ENCODE data around the gene SLC5A3.

SLC5A3 gene

DNA sequence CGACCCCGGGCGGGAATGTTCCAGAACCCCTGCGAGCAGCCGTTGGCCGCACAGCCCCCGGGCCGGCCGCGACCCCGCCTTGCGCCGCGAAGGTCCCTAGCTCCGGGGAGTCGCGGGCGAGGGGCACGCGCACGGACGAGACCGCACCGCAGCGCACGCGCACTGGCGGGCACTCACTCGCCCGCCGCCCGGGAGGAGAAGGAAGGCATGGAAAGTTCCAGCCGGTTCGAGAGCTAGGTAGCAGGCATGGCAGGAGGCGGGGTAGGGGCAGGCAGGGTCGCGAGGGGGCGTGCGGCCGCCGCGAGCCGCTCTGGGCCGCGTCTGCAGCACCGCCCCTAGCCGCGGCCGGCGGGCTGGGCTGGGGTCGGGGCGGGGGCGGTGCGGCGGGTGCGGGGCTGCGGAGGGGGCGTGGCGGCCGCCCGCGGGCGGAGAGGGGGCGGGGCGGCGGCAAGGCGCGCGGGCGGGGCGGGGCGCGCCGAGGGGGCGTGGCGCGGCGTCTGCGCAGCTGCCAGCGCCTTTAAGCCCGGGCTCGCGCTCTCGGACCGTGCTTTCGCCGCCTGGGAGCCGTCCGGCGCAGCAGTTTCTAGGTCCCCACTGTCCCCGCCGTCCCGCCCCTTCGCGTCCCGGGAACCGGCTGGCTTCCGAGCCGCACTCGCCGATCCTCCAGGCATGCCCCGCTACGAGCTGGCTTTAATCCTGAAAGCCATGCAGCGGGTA, at the start of gene SLC5A3, which contains the start of gene MRPS6:
TSS of gene SLC5A3 (plus strand) at position 547 of the 717 bp plus-strand sequence. CDS start 21,621 bp downstream, outside the sequence.
TSS of gene MRPS6 (plus strand) at position 547 of the 717 bp plus-strand sequence. CDS start at position 670, 123 bp downstream.
- DNase-seq = peak; percentile 72

DNA sequence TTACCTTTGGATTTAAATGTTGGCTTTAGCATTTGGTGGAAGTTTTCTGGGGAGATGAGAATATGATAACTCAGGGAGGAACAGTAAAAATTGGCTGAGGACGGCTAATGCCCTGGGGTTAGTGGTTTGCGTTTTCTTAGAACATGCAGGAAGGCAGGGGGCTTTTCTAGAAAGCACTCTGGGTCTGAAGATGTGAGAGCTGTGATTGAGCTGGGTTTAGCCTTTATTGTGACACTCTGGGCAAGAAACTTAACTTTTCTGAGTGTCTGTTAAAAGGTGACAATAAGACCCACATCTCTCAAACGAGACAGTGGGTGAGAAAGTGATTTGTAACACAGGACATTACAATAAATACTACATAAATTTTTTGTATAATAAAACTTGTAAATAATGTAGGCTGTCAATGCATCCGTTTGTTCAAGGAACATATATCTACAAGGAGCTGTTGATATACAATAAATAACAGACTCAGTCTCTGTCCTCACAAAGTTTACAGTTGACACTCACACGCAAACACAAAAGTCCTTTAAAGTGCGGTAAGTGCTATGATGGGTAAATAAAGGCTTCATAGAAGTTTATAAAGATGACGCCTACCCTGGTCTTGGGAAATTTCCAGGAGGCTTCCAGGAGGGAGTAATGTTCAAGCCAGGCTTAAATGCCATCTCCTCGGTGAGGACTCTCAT, 49.5 kb upstream of the SLC5A3 start:
- DNase-seq = no peak

DNA sequence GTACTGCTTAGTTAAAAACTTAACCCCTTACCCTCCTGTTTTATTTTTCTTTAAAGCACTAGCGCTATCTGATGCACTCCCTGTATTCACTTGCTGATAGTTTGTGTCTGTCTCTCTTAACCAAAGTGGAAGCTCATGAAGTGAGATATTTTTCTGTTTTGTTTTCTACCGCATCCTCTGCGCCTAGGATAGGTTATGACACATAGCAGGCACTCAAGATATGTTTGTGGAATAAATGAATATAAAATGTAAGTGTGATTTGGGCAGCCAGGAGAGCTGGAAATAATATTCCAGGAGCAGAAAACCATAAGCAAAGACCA, 49.0 kb upstream of the SLC5A3 start:
- DNase-seq = no peak

DNA sequence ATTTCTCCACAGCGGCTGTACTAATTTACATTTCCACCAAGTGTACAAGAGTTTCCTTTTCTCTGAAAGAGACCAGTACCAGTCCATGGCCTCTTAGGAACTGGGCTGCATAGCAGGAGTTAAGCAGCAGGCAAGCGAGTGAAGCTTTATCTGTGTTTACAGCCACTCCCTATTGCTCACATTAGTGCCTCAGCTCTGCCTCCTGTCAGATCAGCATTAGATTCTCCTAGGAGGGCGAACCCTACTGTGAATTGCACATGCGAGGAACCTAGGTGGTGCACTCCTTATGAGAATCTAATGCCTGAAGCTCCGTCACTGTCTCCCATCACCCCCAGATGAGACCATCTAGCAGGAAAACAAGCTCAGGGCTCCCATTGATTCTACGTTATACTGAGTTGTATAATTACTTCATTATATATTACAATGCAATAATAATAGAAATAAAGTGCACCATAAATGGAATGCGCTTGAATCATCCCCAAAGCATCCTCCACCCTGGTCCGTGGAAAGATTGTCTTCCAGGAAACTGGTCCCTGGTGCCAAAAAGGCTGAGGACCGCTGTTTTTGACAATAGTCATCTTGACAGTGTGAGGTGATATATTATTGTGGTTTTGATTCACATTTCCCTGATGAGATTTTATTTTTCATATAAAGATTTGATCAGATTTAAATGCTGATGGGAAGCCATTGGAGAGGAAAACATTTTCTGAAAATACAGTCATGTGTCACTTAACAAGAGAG, 45.5 kb upstream of the SLC5A3 start:
- DNase-seq = no peak

DNA sequence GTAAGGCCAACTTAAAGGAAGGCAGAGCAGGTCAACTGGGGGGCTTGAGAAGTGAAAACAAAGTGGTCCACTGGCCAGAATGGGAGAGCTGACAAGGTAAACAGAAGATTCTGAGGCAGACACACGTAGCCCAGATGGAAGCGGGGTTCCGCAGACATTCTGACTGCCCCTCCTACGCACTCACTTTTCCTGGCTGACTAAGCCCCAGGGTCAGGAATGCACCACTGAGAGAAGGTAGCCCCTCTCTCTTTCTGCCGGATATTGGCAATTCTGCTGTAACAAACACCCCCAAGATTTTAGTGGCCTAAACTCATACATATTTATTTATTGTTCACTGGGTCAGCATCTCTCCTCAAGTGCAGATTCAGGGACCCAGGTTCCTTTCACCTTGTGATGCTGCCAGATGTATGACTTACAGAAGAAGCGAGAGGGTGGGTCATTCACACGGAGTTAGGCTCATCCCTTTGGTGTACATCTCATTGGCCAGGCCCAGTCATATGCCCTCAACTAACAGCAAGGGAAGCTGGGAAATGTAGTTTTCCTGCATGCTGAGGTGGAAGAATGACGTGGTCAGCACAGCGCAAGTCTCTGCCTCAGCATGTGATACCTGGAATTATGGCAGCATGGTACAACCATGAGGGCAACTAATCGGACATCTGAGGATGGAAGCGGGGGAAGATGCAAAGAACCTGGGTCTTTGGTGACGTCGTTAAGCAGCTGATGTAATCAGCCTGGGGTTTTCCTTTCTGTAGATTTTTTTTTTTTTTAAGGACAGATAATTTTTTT, 43.4 kb upstream of the SLC5A3 start:
- peak; percentile 61 for DNase-seq

DNA sequence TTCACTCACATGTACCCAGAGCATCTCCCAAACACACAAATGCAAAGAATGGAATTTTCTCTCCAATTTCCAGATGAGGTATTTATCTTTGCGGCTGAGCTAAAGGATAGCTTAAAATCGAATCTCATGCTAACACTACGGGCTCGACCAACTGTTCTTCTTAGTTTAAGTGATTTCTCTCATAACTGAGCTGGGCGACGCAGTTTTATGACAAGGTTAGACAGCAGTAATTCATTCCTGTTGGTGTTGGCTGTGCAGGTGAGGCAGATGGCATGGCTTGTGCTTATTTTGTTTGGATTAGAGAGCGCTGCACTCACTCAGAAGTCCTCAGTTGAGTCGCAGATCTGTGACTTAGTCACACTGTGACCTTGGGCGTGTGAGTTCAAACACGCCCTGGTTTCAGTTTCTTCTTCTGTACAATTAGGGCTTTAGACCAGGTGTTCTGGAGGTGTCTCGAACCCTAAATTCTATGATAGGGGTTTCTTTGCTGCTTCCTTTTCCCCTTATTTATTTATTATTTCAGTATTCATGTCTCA, 41.5 kb upstream of the SLC5A3 start:
- DNase-seq = no peak

DNA sequence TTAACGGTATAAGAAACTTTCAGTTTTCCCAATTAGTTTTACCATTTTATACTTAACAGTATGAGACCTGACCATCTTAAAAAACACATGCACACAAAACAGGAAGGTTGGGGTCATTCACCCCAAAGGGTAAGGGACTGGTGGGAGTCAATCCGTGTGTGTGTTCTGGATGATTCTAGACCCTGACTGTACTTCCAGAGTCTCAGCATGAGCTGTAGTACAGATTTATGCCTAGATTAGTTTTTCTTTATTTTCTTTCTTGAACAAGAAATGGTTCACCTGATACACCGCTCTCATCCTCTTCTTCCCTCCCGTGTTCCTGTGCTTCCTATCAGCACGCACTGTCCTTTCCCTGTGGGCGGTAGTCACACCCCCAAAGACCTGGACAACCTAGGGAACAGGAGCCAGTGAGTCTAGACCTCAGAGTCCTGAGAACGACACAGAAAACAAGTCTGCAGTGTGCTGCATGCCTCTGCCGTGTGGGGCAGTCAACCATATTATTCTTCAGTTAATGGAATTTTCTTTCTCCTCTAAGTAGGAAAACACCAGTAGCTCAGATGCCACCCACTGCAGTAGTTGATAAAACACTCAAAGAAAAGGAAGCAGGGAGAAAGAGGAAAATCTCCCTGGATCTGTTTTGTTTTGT, 38.9 kb upstream of the SLC5A3 start:
- no peak for DNase-seq

DNA sequence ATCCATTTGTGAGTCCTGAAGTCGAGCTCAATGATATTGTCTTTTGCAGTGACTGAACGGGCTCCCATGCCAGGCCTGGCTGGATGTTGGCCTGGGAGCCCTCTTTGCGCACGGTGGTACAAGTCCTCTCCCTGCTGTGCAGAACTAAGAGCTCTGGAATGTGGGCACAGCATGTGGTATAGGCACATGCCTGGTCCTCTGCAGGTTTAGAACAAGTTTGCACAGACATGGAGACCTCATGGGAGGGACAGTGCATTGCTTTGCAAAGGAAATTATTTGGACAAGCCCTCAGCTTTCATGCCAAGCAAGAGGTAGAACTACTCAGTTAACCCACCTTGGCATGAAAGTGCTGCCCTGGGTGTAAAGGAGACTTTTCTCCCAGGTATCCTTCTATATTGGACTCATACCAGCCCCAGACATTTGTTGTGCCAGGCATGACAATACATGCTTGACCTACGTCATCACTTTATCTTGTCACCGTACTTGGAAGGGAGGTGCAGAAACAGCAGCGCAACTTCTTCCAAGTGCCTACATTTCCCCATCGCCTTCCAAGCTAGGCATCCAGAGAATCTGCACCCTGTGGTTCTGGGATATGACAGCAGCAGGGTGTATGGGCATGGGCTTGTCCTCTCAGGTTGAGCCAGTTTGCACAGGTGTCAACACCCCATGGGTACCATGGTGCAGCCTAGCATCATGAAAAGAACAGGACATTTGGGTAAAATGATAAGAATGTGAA, 37.6 kb upstream of the SLC5A3 start:
- DNase-seq = no peak

DNA sequence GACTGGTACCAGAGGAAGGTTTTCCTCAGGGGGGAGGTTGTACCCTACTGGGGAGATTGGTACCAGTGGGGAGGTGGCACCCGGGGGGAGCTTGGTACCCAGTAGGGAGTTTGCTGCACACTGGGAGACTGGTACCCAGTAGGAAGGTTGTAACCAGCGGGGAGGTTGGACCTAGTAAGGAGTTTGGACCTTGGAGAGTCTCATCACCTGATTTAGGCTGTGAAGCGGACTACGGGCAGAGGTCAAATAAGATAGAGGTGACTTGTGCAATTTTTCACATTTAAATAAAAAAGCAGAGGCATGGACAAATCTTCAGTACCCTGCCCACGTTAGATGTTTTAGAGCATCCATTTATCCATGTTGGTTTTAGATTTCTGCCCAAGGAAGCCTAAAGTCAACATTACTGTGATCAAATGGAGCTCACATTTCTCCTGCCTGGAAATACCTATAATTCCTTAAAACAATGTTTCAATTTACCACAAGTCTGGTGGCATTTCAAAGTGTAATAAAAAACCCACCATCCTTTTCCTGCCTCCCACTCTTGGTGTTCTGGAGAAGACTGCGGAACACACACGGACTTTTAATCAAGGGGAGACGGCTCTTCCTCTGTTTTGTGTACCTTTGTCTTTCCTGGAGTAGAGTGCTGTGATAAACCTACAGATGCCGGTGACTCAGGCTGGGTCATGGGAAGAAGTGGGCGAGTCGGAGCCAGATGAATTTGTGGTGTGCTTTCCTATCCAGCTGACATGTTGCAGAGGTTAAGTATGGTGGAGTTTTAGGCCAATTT, 36.2 kb upstream of the SLC5A3 start:
- no peak for DNase-seq

DNA sequence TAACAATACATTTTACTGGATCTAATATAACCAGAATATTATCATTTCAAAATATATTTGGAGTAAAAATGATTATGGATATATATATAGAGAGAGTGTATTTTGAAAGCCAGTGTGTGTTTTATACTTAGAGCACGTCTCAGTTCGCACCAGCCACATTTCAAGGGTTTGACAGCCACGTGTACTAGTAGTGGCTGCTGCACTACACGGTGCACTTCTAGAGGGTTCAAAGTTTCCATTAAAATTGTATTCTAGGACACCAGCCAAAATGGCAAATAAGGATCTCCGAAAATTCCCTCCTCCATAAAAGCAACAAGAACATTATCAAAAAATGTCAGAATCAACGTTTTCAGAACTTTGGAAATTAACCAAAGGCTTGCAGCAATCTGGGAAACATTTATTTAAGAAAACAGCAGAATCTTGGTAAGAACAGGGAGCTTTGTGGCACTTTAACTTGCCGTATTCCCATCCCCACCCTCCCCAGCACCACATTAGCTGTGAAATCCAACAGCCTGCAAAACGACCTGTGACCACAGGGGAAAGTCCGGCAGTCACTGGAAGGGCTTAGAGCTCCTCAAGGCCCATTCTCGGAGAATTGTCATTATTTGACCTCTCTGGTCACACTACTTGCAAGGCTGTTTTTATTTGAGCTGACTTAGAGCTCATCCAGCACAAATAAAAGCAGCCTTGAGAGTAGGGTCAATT, 33.5 kb upstream of the SLC5A3 start:
- no peak for DNase-seq

DNA sequence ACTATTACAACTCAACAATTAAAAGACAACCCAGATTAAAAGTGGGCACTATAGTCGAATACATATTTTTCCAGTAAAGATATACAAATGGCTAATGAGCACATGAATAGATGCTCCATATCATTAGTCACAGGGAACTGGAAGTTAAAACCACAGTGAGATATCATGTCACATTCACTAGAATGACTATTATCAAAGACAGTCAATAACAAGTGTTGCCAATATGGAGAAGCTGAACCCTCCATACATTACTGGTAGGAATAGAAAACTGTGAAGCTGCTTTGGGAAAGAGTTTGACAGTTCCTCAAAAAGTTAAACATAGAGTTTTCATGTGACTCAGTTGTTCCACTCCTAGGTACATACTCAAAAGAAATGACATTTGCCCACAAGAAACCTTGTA, 30.6 kb upstream of the SLC5A3 start:
- DNase-seq = no peak

DNA sequence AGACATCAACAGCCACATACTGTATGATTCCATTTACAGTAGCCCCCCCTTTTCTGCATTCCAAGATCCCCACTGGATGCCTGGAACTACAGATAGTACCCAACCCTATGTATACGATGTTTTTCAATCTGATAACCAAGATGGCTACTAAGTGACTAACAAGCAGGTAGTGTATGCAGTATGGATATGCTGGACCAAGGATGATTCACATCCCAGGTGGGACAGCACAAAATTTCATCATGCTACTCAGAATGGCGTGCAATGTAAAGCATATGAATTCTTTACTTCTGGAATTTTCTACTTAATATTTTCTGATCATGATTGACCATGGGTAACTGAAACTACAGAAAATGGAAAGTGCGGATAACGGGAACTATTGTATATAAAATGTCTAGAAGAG, 30.0 kb upstream of the SLC5A3 start:
- no peak for DNase-seq

DNA sequence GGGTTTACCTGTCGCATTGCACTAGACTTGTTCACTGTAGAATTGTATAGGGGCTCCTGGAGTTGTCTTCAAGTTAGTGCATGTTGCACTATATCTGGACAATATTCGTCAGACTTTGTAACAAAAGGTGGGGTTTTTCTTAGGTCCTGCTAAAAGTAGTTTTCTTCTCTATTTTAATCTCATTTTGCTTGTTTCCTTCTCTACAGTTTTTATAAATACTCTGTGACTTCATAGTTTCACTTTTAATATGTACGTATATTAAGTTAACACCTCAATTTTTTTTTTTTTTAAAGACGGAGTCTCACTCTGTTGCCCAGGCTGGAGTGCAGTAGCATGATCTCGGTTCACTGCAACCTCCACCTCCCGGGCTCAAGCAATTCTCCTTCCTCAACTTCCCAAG, 26.5 kb upstream of the SLC5A3 start:
- no peak for DNase-seq

DNA sequence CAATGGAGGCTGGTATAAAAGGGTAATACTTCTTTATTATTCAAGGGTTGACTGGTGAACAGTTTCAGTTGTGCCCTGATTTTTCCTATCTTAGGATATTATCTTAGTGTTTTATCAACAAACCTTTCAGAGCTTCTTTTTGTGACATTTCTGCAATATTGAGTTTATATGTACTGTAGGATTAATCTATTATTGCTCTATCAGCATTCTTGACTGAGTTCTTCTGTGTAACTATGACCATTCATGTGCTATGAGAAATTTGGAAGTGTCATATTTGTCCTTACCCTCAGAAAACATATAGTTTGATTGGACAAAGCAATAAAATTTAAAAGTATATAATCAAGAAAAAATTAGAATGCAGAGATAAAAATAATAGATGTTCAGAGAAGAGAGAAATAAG, 25.5 kb upstream of the SLC5A3 start:
- DNase-seq = no peak

DNA sequence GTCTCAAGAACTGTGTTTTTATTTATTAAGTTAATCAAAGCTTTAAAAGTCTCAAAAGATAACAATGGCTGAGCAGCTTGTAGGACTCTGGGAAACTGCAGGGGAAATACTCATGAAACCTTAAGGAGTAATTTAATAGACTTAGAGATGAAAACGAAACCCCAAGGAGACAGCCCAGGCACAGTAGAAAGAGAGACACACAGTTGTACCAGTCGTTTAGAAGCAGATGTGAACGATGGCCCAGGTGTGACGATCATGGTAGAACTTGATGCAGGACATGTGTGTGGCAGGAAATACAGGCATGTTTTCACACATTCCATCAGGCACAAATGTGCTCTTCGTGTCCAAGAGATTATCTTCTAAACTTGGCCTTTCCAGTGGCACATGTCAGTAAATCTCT, 21.2 kb upstream of the SLC5A3 start:
- no peak for DNase-seq

DNA sequence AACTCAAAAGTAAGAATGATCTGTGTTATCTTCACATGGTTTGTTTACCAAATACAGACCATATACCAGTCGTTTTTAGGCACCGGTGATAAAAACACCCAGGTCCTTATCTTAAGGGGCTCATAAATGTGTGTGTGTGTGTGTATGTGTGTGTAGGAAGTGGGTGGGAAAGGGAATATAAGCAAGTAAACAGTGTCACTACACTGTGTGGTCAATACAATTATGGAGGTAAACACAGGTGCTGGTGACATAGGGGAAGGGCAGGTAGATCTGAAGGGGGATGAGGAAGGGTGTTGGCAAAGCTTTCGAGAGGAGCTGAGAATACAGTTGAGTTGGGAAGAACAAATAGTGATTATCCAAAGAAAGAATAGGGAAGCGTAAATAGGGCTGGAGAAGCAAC, 19.1 kb upstream of the SLC5A3 start:
- DNase-seq = no peak

DNA sequence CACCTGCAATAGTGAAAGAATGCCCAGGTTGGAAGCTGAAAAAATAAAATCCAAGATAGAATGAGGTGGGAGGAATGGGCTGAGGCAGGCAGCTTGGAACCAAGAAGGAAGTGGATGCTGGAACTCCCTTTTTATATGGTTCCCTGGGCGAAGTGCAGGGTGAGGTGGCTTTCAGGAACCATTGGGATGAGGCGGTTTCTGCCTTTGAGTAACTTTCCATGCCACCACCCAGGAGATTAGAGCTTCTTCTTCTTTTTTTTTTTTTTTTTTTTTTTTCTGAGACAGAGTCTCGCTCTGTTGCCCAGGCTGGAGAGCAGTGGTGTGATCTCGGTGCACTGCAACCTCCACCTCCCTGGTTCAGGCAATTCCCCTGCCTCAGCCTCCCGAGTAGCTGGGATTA, 17.8 kb upstream of the SLC5A3 start:
- DNase-seq = no peak

DNA sequence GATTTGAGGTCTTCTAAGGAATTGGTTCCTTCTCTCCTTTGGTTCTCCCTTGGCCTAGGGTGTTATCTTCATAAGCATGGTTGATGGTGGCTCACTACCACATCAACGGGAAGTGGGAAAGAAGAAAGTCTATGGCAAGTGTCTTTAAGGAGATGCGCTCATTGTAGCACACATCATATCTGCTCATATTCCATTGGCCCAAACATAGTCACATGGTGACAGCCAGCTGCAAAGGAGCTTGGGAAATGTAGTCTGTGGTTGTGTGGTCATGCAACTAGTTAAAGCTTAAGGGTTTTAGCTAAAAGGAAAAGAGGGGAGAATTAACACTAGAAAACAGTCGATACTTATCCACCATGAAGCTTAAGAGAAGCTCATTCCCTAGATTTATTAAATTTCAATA, 11.4 kb upstream of the SLC5A3 start:
- DNase-seq = no peak

DNA sequence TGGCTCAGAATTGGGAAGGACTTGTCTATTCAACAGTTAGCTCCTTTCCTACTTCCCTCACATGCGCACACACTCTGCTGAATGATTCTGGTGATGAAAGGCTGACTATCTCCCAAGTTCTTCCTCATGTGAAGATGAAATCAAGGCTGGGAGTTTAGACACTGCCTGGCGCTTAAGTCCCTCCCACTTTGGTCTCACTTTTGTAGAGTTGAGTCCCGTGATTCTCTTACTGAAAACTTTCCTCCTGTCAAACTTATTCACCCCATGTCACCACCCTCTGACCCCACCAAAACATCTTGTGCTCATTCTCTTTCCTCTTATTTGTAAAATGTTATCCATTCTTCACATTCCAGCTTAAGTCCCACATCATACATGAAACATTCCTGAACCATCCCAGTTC, 8.4 kb upstream of the SLC5A3 start:
- DNase-seq = no peak

DNA sequence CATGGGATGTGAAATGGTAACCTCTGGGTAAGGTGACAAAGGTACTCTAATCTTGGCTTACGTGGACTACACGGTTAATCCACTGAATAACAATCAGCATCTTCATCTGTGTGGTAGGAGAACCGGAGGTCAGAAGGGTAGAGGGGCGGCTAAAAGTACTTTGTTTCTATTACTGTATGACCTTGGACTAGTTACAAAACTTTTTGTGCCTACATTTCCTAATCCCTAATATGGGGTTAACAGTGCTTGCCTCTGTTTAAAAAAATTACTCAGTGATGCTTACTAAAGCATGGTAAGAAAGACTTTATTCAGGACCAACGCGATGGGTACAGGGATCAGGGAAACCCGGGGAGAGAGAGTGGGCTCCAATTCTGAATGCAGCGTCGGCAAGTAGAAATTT, 1.7 kb upstream of the SLC5A3 start:
- DNase-seq = no peak
